Measurements from ENCODE around the gene GABRB2.

The GABRB2 gene

GRCh38 chr5:161312882-161313281 lies 233.6 kb downstream of the GABRB2 start:
- Histone ChIP-seq H3F3A (ENCODE audit: insufficient read depth) (no peaks in the 10 kb centered on the region; the same call in 1 of the 2 replicates), H3K27ac (ENCODE audit: low read depth, low read length) (no peak overlapping the region), H3K4me3 (ENCODE audit: insufficient read depth, low read length, poor library complexity, severe bottlenecking) (no peak overlapping the region), H3K36me3 (ENCODE audit: low read length) (no peaks in the 10 kb centered on the region), H3K9me3 (ENCODE audit: insufficient read depth, low read length) (no peaks in the 10 kb centered on the region), H2AFZ (ENCODE audit: low read depth, low read length, severe bottlenecking) (no peak overlapping the region), H3K79me2 (ENCODE audit: insufficient read depth, low read length) (no peaks in the 10 kb centered on the region), H4K20me1 (ENCODE audit: low read depth, low read length) (no peaks in the 10 kb centered on the region), H3K4me2 (ENCODE audit: low read depth, low read length, poor library complexity, severe bottlenecking) (no peak overlapping the region), H3K9me2 (replicated peaks; ENCODE audit: insufficient read depth, low read length) (no peaks in the 10 kb centered on the region), H3K27me3 (ENCODE audit: low read length) (no peaks in the 10 kb centered on the region), H3K9ac (ENCODE audit: low read length) (no peak overlapping the region)
- TF ChIP-seq EZH2phosphoT487 (conservative IDR thresholded peaks at IDR 0.05; ENCODE audit: low read length): no peak
- TF ChIP-seq, protein P1, sequence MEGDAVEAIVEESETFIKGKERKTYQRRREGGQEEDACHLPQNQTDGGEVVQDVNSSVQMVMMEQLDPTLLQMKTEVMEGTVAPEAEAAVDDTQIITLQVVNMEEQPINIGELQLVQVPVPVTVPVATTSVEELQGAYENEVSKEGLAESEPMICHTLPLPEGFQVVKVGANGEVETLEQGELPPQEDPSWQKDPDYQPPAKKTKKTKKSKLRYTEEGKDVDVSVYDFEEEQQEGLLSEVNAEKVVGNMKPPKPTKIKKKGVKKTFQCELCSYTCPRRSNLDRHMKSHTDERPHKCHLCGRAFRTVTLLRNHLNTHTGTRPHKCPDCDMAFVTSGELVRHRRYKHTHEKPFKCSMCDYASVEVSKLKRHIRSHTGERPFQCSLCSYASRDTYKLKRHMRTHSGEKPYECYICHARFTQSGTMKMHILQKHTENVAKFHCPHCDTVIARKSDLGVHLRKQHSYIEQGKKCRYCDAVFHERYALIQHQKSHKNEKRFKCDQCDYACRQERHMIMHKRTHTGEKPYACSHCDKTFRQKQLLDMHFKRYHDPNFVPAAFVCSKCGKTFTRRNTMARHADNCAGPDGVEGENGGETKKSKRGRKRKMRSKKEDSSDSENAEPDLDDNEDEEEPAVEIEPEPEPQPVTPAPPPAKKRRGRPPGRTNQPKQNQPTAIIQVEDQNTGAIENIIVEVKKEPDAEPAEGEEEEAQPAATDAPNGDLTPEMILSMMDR (IDR thresholded peaks at IDR 0.05; ENCODE audit: insufficient read depth, low read length, poor library complexity, severe bottlenecking): no peak

DNA sequence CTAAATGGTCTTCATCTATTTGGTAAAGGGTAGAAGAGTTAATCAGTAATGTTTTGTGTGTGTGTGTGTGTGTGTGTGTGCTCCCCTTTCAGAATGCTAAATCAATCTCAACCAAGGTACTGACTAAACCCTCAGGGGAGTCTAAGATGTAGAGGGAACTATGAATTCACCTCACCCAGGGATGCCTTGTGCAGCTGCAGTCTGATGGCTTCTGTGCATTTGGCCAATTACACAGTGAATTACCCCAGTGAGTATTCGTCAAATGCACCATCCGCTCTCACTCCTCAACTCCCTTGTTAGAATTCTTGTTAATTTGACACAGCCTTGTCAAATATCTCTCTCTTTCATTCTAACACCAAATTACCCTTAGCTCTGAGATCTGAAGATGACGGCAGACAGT lies 234.6 kb downstream of the GABRB2 start:
- Histone ChIP-seq H3F3A (ENCODE audit: insufficient read depth) (no peaks in the 10 kb centered on the region; the same call in 1 of the 2 replicates), H3K4me2 (ENCODE audit: low read depth, low read length, poor library complexity, severe bottlenecking) (no peak overlapping the region)

DNA sequence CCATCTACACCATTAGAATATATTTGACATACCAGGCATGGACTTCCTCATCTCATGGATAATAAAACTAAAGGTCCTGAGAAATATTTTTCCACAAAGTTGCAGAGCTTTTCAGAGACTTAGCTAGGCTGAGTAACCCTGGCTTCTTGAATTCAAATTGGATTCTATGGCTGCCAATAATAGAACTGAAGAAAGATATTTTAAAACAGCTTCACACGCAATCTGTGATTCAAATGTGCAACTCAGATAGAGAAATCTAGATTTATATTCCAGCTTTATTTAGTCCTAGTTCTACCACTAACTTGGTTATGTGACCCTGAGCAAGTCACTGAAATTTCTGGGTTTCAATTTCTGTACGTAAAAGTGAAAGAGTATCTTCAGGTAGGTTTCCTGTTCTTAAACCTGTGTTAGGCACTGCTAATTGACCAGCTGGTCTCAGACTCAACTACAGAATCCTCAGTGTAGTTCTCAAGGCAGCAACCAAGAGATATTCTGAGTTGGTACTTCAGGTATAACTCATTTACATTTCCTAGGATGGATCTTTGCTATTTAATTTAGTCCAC lies 235.3 kb downstream of the GABRB2 start:
- no peaks in the 10 kb centered on the region for H3K79me2 ChIP-seq (ENCODE audit: insufficient read depth, low read length)
- no peaks in the 10 kb centered on the region for H3K9me3 ChIP-seq (ENCODE audit: insufficient read depth, low read length)
- H3K27me3 ChIP-seq (ENCODE audit: low read length): no peaks in the 10 kb centered on the region
- no peak overlapping the region for H2AFZ ChIP-seq (ENCODE audit: low read depth, low read length, severe bottlenecking)
- no peaks in the 10 kb centered on the region; the same call in 1 of the 2 replicates for H3F3A ChIP-seq (ENCODE audit: insufficient read depth)
- no peak overlapping the region for H3K4me2 ChIP-seq (ENCODE audit: low read depth, low read length, poor library complexity, severe bottlenecking)
- H3K27ac ChIP-seq (ENCODE audit: low read depth, low read length): no peak overlapping the region
- H3K9ac ChIP-seq (ENCODE audit: low read length): no peak overlapping the region
- no peaks in the 10 kb centered on the region for H3K9me2 ChIP-seq (replicated peaks; ENCODE audit: insufficient read depth, low read length)
- no peak overlapping the region for H3K4me3 ChIP-seq (ENCODE audit: insufficient read depth, low read length, poor library complexity, severe bottlenecking)
- no peaks in the 10 kb centered on the region for H4K20me1 ChIP-seq (ENCODE audit: low read depth, low read length)
- no peaks in the 10 kb centered on the region for H3K36me3 ChIP-seq (ENCODE audit: low read length)
- TF ChIP-seq, protein P1 (IDR thresholded peaks at IDR 0.05; ENCODE audit: insufficient read depth, low read length, poor library complexity, severe bottlenecking): no peak
- no peak for TF ChIP-seq EZH2phosphoT487 (conservative IDR thresholded peaks at IDR 0.05; ENCODE audit: low read length)

More for the DNA sequence above, 234.6 kb downstream of the GABRB2 start:
- TF ChIP-seq, protein P1 (IDR thresholded peaks at IDR 0.05; ENCODE audit: insufficient read depth, low read length, poor library complexity, severe bottlenecking): no peak
- TF ChIP-seq EZH2phosphoT487 (conservative IDR thresholded peaks at IDR 0.05; ENCODE audit: low read length): no peak
- H3K4me3 ChIP-seq (ENCODE audit: insufficient read depth, low read length, poor library complexity, severe bottlenecking): no peak overlapping the region
- H3K36me3 ChIP-seq (ENCODE audit: low read length): no peaks in the 10 kb centered on the region
- H3K27ac ChIP-seq (ENCODE audit: low read depth, low read length): no peak overlapping the region
- no peak overlapping the region for H2AFZ ChIP-seq (ENCODE audit: low read depth, low read length, severe bottlenecking)
- H3K9me3 ChIP-seq (ENCODE audit: insufficient read depth, low read length): no peaks in the 10 kb centered on the region
- no peak overlapping the region for H3K9ac ChIP-seq (ENCODE audit: low read length)
- no peaks in the 10 kb centered on the region for H3K79me2 ChIP-seq (ENCODE audit: insufficient read depth, low read length)
- no peaks in the 10 kb centered on the region for H3K27me3 ChIP-seq (ENCODE audit: low read length)
- H3K9me2 ChIP-seq (replicated peaks; ENCODE audit: insufficient read depth, low read length): no peaks in the 10 kb centered on the region
- H4K20me1 ChIP-seq (ENCODE audit: low read depth, low read length): no peaks in the 10 kb centered on the region

All from SU-DHL-6 (cell line).